DND-41 (cell line): Measurements from ENCODE around the gene CD300E.

Experiments
- EZH2 ChIP-seq: IDR thresholded peaks from 3 replicates; pipeline ENCODE4 v1.6.1; 2012; ENCODE audit warnings: borderline replicate concordance, low read depth, mild to moderate bottlenecking, moderate library complexity, low read length, inconsistent platforms; ENCODE audit not compliant: severe bottlenecking
- TF ChIP-seq, protein P1 (sequence below): IDR thresholded peaks from 2 replicates; pipeline ENCODE4 v1.5.1; 2012; ENCODE audit warnings: borderline replicate concordance, low read length, moderate library complexity, mild to moderate bottlenecking; ENCODE audit not compliant: poor library complexity, severe bottlenecking; ENCODE audit errors: extremely low read depth

- no peak for TF ChIP-seq EZH2
- TF ChIP-seq, protein P1, sequence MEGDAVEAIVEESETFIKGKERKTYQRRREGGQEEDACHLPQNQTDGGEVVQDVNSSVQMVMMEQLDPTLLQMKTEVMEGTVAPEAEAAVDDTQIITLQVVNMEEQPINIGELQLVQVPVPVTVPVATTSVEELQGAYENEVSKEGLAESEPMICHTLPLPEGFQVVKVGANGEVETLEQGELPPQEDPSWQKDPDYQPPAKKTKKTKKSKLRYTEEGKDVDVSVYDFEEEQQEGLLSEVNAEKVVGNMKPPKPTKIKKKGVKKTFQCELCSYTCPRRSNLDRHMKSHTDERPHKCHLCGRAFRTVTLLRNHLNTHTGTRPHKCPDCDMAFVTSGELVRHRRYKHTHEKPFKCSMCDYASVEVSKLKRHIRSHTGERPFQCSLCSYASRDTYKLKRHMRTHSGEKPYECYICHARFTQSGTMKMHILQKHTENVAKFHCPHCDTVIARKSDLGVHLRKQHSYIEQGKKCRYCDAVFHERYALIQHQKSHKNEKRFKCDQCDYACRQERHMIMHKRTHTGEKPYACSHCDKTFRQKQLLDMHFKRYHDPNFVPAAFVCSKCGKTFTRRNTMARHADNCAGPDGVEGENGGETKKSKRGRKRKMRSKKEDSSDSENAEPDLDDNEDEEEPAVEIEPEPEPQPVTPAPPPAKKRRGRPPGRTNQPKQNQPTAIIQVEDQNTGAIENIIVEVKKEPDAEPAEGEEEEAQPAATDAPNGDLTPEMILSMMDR = no peak
These were observed 36.4 kb upstream of the CD300E start for GRCh38 chr17:74659889-74660288.
